Caco-2 (cell line): ENCODE results near the gene IRF2. TPM values are rescaled to one million over a fixed set of nuclear protein-coding genes. Genes with fewer than 3 reads are reported as not detected.

Source experiments
- BruUV-seq: library from RNA; stranded (reverse); fragments of 400-500 nt; replicated peaks from 2 replicates; lab custom pipeline; 2021; lab: Mats Ljungman, UMichigan
- CTCF ChIA-PET: fragments of 300-600 bp; sonication (Branson Sonifier 250); formaldehyde crosslinking; loops from one replicate; lab custom pipeline; 2022; ENCODE audit warnings: antibody characterized with exemption; lab: Charles Lee
- POLR2A ChIA-PET: fragments of 300-600 bp; sonication (Branson Sonifier 250); formaldehyde crosslinking; loops from one replicate; lab custom pipeline; 2022; ENCODE audit warnings: antibody characterized with exemption; lab: Charles Lee
- DNase-seq, 2 experiments: peaks; one replicate each; pipeline versions ENCODE4 v3.0.0 to v3.0.0-alpha.2; 2020 to 2022
- H3K27me3 ChIP-seq: replicated peaks from 2 replicates; pipeline ENCODE4 v1.6.0; 2011; ENCODE audit warnings: low read length; ENCODE audit not compliant: control insufficient read depth, insufficient read depth
- H3K36me3 ChIP-seq: 2 replicates; pipeline ENCODE4 v1.5.1; 2011; ENCODE audit warnings: low read length; ENCODE audit not compliant: control insufficient read depth, insufficient read depth
- H3K4me1 ChIP-seq: fragments of 250-450 bp; sonication (Bioruptor Pico); 2 replicates; pipeline ENCODE4 v1.5.1; 2020; ENCODE audit warnings: mild to moderate bottlenecking
- H3K4me3 ChIP-seq: 2 replicates; pipeline ENCODE4 v1.5.1; 2011; ENCODE audit warnings: low read depth, mild to moderate bottlenecking, control low read depth, low read length
- H3K9me3 ChIP-seq: fragments of 250-450 bp; sonication (Bioruptor Pico); 2 replicates; pipeline ENCODE4 v1.5.1; 2020; ENCODE audit warnings: mild to moderate bottlenecking, moderate library complexity
- H3K27ac Mint-ChIP-seq: one replicate; pipeline ENCODE4 v1.8.0; 2022; ENCODE audit warnings: mixed read lengths; ENCODE audit not compliant: unreplicated experiment
- H3K27me3 Mint-ChIP-seq: one replicate; pipeline ENCODE4 v1.8.0; 2022; ENCODE audit warnings: mixed read lengths; ENCODE audit not compliant: insufficient read depth, unreplicated experiment
- H3K36me3 Mint-ChIP-seq: one replicate; pipeline ENCODE4 v1.8.0; 2022; ENCODE audit warnings: mild to moderate bottlenecking, mixed read lengths; ENCODE audit not compliant: insufficient read depth, unreplicated experiment
- H3K4me1 Mint-ChIP-seq: one replicate; pipeline ENCODE4 v1.8.0; 2022; ENCODE audit warnings: low read depth, mixed read lengths; ENCODE audit not compliant: unreplicated experiment
- H3K4me3 Mint-ChIP-seq: one replicate; pipeline ENCODE4 v1.8.0; 2022; ENCODE audit warnings: mild to moderate bottlenecking, moderate library complexity, mixed read lengths; ENCODE audit not compliant: unreplicated experiment
- H3K9me3 Mint-ChIP-seq: one replicate; pipeline ENCODE4 v1.8.0; 2022; ENCODE audit warnings: mixed read lengths; ENCODE audit not compliant: unreplicated experiment
- CTCF ChIP-seq, 2 experiments: fragments of 200-600 bp in 1 of 2; IDR thresholded peaks; 1 replicate in 1 of 2; 2 replicates in 1 of 2; pipeline versions ENCODE4 v1.5.1 to v1.8.0; 2011 to 2022; ENCODE audit warnings: antibody characterized with exemption in 1 of 2, control low read depth in 1 of 2, inconsistent platforms in 1 of 2, low read depth in 1 of 2, low read length in 1 of 2, mild to moderate bottlenecking in 1 of 2, moderate library complexity in 1 of 2; ENCODE audit not compliant: insufficient read depth in 1 of 2, severe bottlenecking in 1 of 2, unreplicated experiment in 1 of 2
- intact Hi-C: fragments of 100-400 bp; cut with micrococcal nuclease; formaldehyde crosslinking; loops from one replicate; pipeline ENCODE4 v1.10.0; 2022; ENCODE audit not compliant: unreplicated experiment
- total RNA-seq: library from RNA; stranded (reverse); gene quantifications from 2 replicates; pipeline ENCODE4 v1.2.3, GENCODE V29; 2022

IRF2 gene
- total RNA-seq, 1 experiment from 2014 or later = 9.2 TPM

DNA sequence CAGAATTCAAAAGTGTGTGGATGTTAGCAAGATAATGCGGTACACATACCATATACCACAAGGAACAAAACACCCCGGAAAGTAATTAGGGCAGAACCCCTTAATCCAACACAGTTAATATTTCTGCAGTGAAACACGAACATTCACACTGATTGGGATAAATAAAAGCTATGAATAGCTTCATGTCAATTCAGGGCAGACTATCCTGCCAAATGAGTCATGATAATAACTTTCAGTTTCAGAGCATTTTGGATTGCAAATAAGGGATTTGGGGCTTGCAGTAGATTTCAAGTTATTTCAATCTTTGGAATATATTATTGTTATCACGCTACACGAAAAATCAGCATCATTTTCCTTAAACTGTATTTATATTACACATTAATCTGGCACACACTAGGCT lies 24.3 kb downstream of the IRF2 start:
- Mint-ChIP-seq H3K27me3 (no peaks in the 10 kb centered on the region), H3K27ac (no peak overlapping the region), H3K4me3 (no peak overlapping the region), H3K9me3 (no peaks in the 10 kb centered on the region), H3K4me1 (peaks cover 9% of the 10 kb centered on the region), H3K36me3 (no peaks in the 10 kb centered on the region)
- H3K9me3 ChIP-seq = no peaks in the 10 kb centered on the region
- ChIA-PET CTCF (no interaction called here), POLR2A (no interaction called here)
- intact Hi-C loops = no loop called here
- TF ChIP-seq CTCF (IDR thresholded peaks at IDR 0.05; ENCODE audit: insufficient read depth in 1 of 2, low read depth in 1 of 2, low read length in 1 of 2, severe bottlenecking in 1 of 2, unreplicated experiment in 1 of 2) = no peak
- DNase-seq = no peak
- no peaks in the 10 kb centered on the region for H3K4me1 ChIP-seq
- H3K4me3 ChIP-seq = no peak overlapping the region
- no TSS peak for BruUV-seq
- H3K36me3 ChIP-seq = no peaks in the 10 kb centered on the region
- no peaks in the 10 kb centered on the region for H3K27me3 ChIP-seq

GRCh38 chr4:184448821-184449220 lies 25.5 kb downstream of the IRF2 start:
- no peak overlapping the region for H3K4me3 ChIP-seq
- peaks cover 7% of the 10 kb centered on the region for H3K4me1 Mint-ChIP-seq
- H3K4me1 ChIP-seq = no peaks in the 10 kb centered on the region
- H3K27ac Mint-ChIP-seq = peak overlapping the region; percentile 40
- BruUV-seq = no TSS peak
- no peak for DNase-seq
- TF ChIP-seq CTCF (IDR thresholded peaks at IDR 0.05; ENCODE audit: insufficient read depth in 1 of 2, low read depth in 1 of 2, low read length in 1 of 2, severe bottlenecking in 1 of 2, unreplicated experiment in 1 of 2) = no peak
- H3K9me3 Mint-ChIP-seq = no peaks in the 10 kb centered on the region
- ChIA-PET POLR2A (no interaction called here), CTCF (no interaction called here)
- intact Hi-C loops = no loop called here
- no peaks in the 10 kb centered on the region for H3K36me3 ChIP-seq
- no peaks in the 10 kb centered on the region for H3K27me3 Mint-ChIP-seq
- H3K36me3 Mint-ChIP-seq = no peaks in the 10 kb centered on the region
- no peaks in the 10 kb centered on the region for H3K27me3 ChIP-seq
- no peaks in the 10 kb centered on the region for H3K9me3 ChIP-seq
- H3K4me3 Mint-ChIP-seq = no peak overlapping the region

DNA sequence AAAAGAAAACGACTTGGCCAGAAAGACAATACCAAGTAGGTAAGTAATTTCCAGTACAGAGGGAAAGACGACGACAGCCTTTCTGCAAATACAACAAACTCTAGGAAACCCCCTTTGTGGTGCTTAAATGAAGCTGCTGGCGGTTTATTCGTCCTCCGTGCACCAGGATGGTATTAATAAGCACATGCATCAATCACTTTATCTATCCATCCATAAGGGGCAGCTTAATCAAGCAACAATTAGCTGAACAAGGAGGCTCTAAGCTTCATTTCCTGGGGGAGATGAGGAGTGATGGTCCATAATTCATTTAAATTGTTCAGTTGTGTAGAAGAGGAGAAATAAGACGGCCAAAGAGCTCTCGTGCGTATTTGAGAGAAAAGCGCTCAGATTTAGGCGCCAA lies 26.2 kb downstream of the IRF2 start:
- no peaks in the 10 kb centered on the region for H3K36me3 ChIP-seq
- no peak for TF ChIP-seq CTCF (IDR thresholded peaks at IDR 0.05; ENCODE audit: insufficient read depth in 1 of 2, low read depth in 1 of 2, low read length in 1 of 2, severe bottlenecking in 1 of 2, unreplicated experiment in 1 of 2)
- Mint-ChIP-seq H3K27me3 (no peaks in the 10 kb centered on the region), H3K27ac (no peak overlapping the region), H3K36me3 (no peaks in the 10 kb centered on the region), H3K4me1 (peaks cover under 1% of the 10 kb centered on the region), H3K9me3 (no peaks in the 10 kb centered on the region), H3K4me3 (no peak overlapping the region)
- no peaks in the 10 kb centered on the region for H3K9me3 ChIP-seq
- BruUV-seq = no TSS peak
- intact Hi-C loops = no loop called here
- POLR2A ChIA-PET = no interaction called here
- no peaks in the 10 kb centered on the region for H3K27me3 ChIP-seq
- CTCF ChIA-PET = no interaction called here
- no peaks in the 10 kb centered on the region for H3K4me1 ChIP-seq
- H3K4me3 ChIP-seq = no peak overlapping the region
- DNase-seq = no peak
